HG03469 (cell line): ENCODE results near the gene MLLT6.

Experiments used
- ATAC-seq: cut with Tn5 transposase; IDR thresholded peaks from one replicate; pipeline ENCODE4 v1.9.1; 2021; ENCODE audit warnings: mild to moderate bottlenecking, moderate library complexity, moderate number of reproducible peaks; ENCODE audit not compliant: unreplicated experiment

Gene MLLT6

DNA sequence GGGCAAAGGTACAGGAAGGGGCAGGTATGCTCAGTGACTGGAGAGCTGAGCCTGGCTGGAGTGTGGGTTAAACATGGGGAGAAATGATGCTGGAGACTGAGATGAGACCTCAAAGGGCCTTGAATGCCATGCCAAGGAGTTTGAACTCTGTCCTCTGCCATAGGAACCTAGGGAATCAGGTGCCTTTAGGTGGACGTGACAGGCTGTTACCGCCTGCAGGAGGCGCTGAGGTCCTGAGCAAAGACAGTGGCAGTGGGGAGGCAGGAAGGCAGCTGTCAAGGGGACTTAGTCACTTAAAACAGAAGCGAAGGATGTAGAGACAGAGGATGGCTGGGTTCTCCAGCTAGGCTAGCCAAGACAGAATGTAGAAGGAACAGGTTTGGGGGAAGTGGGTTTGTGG is 56.5 kb downstream of the MLLT6 start:
- ATAC-seq = no peak

DNA sequence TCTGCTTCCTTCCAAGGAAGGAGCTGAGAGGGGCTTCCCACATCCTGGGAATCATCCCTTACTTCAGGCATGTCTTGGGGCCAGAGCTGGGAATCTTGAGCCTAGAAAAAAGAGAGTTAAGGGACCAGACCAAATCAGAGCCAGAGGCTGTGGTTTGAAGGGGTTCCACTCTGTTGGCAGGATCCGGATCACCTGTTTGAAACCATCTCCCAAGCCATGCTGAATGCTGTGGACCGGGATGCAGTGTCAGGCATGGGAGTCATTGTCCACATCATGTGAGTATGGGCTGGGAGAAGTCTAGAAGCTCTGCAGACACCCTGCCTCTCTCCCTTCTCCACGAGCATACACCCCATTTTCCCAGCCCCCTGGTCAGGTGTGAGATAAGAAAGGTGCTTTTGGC is 57.2 kb downstream of the MLLT6 start:
- ATAC-seq = no peak

DNA sequence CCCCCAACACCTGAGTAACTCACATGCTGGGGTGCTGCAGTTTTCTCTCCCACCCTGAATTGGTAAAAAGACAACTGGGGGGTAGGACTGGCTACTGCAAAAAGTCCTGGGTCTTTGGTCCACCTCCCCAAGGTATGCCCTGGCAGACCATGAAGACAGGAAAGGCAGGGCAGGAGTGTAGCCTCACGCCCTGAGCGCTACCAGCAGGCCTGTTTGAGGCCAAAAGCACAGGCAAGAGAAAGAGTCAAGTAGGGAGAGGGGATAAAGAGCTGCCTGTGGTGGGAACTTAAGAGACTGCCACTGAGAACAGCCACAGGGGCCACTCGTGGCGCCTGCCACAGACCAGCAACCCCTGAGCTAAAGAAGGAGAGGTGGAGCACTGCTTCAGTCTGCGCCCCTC is 61.3 kb downstream of the MLLT6 start:
- no peak for ATAC-seq

DNA sequence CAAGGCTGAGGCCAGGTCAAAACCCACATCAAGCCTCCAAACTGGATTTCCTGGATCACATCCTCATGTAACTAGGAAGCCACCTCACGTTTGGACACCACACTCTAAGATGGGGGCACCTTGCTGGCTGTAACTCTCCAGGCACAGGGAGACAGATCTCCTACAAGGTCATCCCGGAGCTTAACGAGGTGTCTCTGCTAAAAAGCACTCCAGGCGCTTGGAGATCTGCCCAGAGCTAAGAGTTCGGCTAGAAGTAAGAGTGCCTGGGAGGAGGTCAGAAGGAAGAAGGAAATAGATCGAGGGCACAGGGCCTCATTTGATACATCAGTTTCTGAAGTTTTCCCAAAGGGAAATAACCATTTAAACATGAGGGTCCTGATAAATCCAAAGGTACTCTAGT is 63.3 kb downstream of the MLLT6 start:
- ATAC-seq = no peak

DNA sequence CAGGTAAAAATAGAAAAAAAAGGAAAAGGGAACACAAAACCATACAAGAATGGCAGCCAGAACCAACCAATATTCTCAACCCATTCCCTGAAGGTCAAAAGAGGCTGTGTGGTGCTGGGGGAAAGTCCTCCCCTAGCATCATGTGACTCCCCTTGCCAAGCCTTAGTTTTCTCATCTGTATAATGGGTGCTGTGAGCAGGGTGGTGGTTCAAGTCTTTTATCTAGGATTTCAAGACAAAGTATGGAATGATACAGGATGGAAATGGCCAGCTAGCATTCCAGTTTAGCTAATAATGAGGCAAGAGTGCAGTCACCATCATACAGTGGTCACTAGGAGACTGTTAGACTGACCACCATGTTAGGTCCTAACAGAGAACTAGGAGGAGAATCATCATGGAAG is 68.2 kb downstream of the MLLT6 start:
- ATAC-seq = no peak

DNA sequence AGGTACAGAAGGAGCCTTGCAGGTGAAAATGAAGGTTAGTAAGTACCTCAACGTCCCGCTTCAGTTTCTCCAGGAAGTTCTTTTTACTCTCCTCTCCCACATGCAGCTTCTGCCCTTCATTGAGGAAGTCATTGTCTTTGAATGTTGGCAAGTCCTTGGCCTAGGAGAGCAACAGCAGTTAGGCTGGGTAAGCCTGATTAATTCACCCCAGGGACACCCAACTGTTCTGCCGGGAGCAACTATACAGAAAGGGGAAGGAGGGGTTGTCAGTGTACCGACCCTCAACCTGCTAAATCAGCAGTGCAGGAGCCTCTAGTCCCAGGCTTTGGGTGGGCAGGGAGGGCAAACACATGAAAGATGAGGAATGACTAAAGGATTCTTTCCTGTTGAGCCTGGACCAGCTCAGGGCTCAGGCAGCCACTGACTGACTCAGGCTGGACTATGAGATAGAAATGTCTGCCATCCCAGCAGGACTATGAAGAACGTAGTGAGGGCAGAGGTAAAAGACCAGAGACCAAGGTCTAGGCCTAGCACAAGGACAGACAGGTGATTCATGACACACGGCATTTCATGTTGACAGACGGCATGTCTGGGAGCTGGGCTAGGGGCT is 72.7 kb downstream of the MLLT6 start:
- no peak for ATAC-seq
